Left lung (tissue), 10 donors: ENCODE measurements around the gene CCT5. TPM values are rescaled to one million over a fixed set of nuclear protein-coding genes. Genes with fewer than 3 reads are reported as not detected.

Experiments used
- ATAC-seq: fragments of 200-7000 bp; cut with Tn5 transposase; one replicate; pipeline ENCODE4 v1.9.1; 2020; ENCODE audit warnings: moderate library complexity
- DNase-seq, 4 donors: peaks; one replicate each; pipeline ENCODE4 v3.0.0-alpha.2; 2013 to 2020
- H3K27ac ChIP-seq, 2 donors: fragments of 200-600 bp; sonication (generic) in 1 of 2; one replicate each; pipeline versions ENCODE4 v1.5.0 to v1.8.0; 2020 to 2021
- H3K27me3 ChIP-seq, 2 donors: fragments of 200-600 bp; sonication (generic) in 1 of 2; one replicate each; pipeline versions ENCODE4 v1.5.0 to v1.8.0; 2020 to 2021
- H3K36me3 ChIP-seq, 2 donors: fragments of 200-600 bp; sonication (generic) in 1 of 2; one replicate each; pipeline versions ENCODE4 v1.5.0 to v1.8.0; 2020 to 2021
- H3K4me1 ChIP-seq, 2 donors: fragments of 200-600 bp; one replicate each; pipeline ENCODE4 v1.8.0; 2021
- H3K4me3 ChIP-seq, 2 donors: fragments of 200-600 bp; sonication (generic) in 1 of 2; one replicate each; pipeline versions ENCODE4 v1.5.0 to v1.8.0; 2020 to 2021; ENCODE audit warnings: mild to moderate bottlenecking in 1 of 2
- H3K9me3 ChIP-seq, 2 donors: fragments of 200-600 bp; sonication (generic) in 1 of 2; one replicate each; pipeline versions ENCODE4 v1.5.0 to v1.8.0; 2020 to 2021
- CTCF ChIP-seq, 2 donors: fragments of 200-600 bp; sonication (generic) in 1 of 2; IDR thresholded peaks; one replicate each; pipeline versions ENCODE4 v1.5.0 to v1.8.0; 2021; ENCODE audit warnings: antibody characterized with exemption in 2 of 2
- intact Hi-C, 2 donors: fragments of 100-400 bp; cut with DNase I; formaldehyde crosslinking; loops; one replicate each; pipeline versions ENCODE4 v1.11.2 to v1.14.2; 2022
- polyA plus RNA-seq, 6 donors: library from polyadenylated mRNA; unstranded; fragments of 120-200 nt; gene quantifications; one replicate each; pipeline ENCODE4 v1.2.1, GENCODE V29; 2013; ENCODE audit not compliant: insufficient read length in 6 of 6
- total RNA-seq, 2 donors: library from RNA; stranded (reverse); fragmentation: NEBNext Ultra II Directional; extraction: Animal tissue kit (Norgen Biotek cat#: 25700); gene quantifications; one replicate each; pipeline ENCODE4 v1.2.1, GENCODE V29; 2021
- donor health status: DM: no; HTN: yes; CAD: no.
- donor health status: DM: no; HTN: no; CAD: no.

The CCT5 gene
- total and polyA plus RNA-seq, 8 donors, result 127 to 219 (median 197) TPM

- Histone ChIP-seq H3K36me3 (no peaks in the 10 kb centered on the region), H3K27me3 (no peaks in the 10 kb centered on the region), H3K27ac (no peak overlapping the region), H3K4me1 (peaks cover 3 to 5% of the 10 kb centered on the region in 2 donors), H3K4me3 (no peak overlapping the region), H3K9me3 (no peaks in the 10 kb centered on the region)
- no peak for TF ChIP-seq CTCF (IDR thresholded peaks at IDR 0.05)
- DNase-seq (peak in 1 of 4 donors; percentile 36), ATAC-seq (peak; percentile 88)
- intact Hi-C loops, result loop anchor here in 1 of 2 donors (10.0 kb wide), 1 partner anchor 135 kb away; no protein-coding TSS in a partner anchor
Measured at GRCh38 chr5:10289353-10289752, 39.3 kb downstream of the CCT5 start.

GRCh38 chr5:10289991-10290390 is 39.9 kb downstream of the CCT5 start:
- TF ChIP-seq CTCF (IDR thresholded peaks at IDR 0.05), result no peak
- Histone ChIP-seq H3K27me3 (no peaks in the 10 kb centered on the region), H3K27ac (no peak overlapping the region), H3K36me3 (no peaks in the 10 kb centered on the region), H3K9me3 (no peaks in the 10 kb centered on the region), H3K4me3 (no peak overlapping the region), H3K4me1 (peaks cover 3 to 5% of the 10 kb centered on the region in 2 donors)
- ATAC-seq (no peak), DNase-seq (peak in 1 of 4 donors; percentile 12)
- intact Hi-C loops, result loop anchor here in 1 of 2 donors (10.0 kb wide), 1 partner anchor 135 kb away; no protein-coding TSS in a partner anchor

GRCh38 chr5:10290438-10290837 is 40.4 kb downstream of the CCT5 start:
- no peak for TF ChIP-seq CTCF (IDR thresholded peaks at IDR 0.05)
- no peak for ATAC-seq
- no peaks in the 10 kb centered on the region for H3K27me3 ChIP-seq
- no peaks in the 10 kb centered on the region for H3K36me3 ChIP-seq
- no peak overlapping the region for H3K4me3 ChIP-seq
- no peak overlapping the region for H3K27ac ChIP-seq
- H3K9me3 ChIP-seq, result no peaks in the 10 kb centered on the region
- H3K4me1 ChIP-seq, result peaks cover 3 to 5% of the 10 kb centered on the region in 2 donors
- intact Hi-C loops, result no loop called here
- DNase-seq, result peak in 1 of 4 donors; percentile 2

GRCh38 chr5:10291692-10292339 is 41.7 kb downstream of the CCT5 start:
- Histone ChIP-seq H3K9me3 (no peaks in the 10 kb centered on the region), H3K4me1 (peaks cover 3 to 5% of the 10 kb centered on the region in 2 donors), H3K27ac (no peak overlapping the region), H3K4me3 (no peak overlapping the region), H3K36me3 (no peaks in the 10 kb centered on the region), H3K27me3 (no peaks in the 10 kb centered on the region)
- intact Hi-C loops, result no loop called here
- ATAC-seq, result no peak
- TF ChIP-seq CTCF (IDR thresholded peaks at IDR 0.05), result no peak
- peak in 1 of 4 donors; percentile 1 for DNase-seq

- no peak for TF ChIP-seq CTCF (IDR thresholded peaks at IDR 0.05)
- Histone ChIP-seq H3K36me3 (no peaks in the 10 kb centered on the region), H3K4me1 (no peaks in the 10 kb centered on the region), H3K27ac (no peak overlapping the region), H3K4me3 (no peak overlapping the region), H3K27me3 (no peaks in the 10 kb centered on the region), H3K9me3 (no peaks in the 10 kb centered on the region)
- ATAC-seq (no peak), DNase-seq (peak in 1 of 4 donors; percentile 7)
- intact Hi-C loops, result no loop called here
Measured at GRCh38 chr5:10293907-10294662, 44.0 kb downstream of the CCT5 start.
